ENCODE measurements around the gene NHS.

NHS gene

DNA sequence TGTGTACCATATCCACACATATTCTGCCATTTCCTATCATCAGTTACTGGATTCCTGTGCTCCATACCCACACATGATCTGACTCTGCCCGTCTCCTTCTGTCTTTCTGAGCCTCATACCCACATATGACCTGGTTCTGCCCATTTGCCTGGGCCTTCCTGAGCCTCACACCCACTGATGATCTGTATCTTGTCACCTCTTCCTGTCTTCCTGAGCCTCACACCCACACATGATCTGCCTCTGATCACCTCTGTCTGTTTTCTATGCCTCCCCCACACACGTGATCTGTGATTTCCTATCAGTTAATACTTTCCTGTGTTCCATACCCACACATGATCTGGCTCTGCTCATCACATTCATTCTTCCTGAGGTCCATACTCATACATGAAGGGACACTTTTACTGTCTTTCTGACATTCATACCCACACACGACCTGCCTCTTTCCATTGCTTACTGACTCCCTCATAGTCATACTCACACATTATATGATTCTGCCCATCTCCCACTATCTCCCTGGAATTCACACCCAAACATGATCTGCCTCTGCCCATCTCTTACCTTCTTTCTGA, 394.8 kb downstream of the NHS start:
- Mint-ChIP-seq H3K36me3 (ENCODE audit: low read depth) (no peaks in the 10 kb centered on the region), H3K27me3 (no peaks in the 10 kb centered on the region), H3K4me3 (no peak overlapping the region), H3K27ac (no peak overlapping the region), H3K9me3 (no peaks in the 10 kb centered on the region), H3K4me1 (ENCODE audit: low read depth) (no peaks in the 10 kb centered on the region)

DNA sequence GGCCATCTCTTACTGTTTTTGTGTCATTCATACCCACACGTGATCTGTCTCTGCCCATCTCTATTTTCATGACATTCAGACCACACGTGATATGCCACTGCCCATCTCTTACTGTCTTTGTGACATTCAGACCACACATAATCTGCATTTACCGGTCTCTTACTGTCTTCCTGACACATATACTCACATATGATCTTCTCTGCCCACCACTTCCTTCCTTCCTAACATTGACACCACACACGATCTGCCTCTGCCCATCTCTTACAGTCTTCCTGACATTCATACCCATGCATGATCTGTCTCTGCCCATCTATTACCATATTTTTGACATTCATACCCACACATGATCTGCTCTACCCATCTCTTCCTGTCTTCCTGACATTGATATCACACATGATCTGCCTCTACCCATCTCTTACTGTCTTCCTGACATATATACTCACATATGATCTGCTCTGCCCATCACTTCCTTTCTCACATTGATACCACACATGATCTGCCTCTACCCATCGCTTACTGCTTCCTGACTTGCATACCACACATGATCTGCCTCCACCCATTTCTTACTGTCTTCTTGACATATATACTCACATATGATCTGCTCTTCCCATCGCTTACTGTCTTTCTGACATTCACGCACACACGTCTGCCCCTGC, 398.3 kb downstream of the NHS start:
- no peak overlapping the region for H3K4me3 Mint-ChIP-seq
- H3K36me3 Mint-ChIP-seq (ENCODE audit: low read depth) = no peaks in the 10 kb centered on the region
- no peaks in the 10 kb centered on the region for H3K9me3 Mint-ChIP-seq
- no peak overlapping the region for H3K27ac Mint-ChIP-seq
- H3K4me1 Mint-ChIP-seq (ENCODE audit: low read depth) = no peaks in the 10 kb centered on the region
- H3K27me3 Mint-ChIP-seq = no peaks in the 10 kb centered on the region

DNA sequence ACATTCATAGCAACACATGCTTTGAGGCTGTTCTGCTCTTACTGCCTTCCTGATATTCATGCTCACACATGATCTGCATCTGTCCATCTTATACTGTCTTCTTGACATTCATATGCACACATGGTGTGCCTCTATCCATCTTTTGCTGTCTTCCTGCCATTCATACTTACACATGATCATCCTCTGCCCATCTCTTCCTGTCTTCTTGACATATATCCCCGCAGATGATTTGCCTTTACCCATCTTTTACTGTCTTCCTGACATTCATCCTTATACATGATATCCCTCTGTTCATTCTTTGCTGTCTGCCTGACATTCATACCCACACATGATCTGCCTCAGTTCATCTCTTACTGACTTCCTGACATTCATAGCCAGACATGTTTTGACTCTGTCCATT, 399.1 kb downstream of the NHS start:
- H3K27ac Mint-ChIP-seq = no peak overlapping the region
- peaks cover 7% of the 10 kb centered on the region for H3K4me1 Mint-ChIP-seq (ENCODE audit: low read depth)
- H3K4me3 Mint-ChIP-seq = no peak overlapping the region
- no peaks in the 10 kb centered on the region for H3K9me3 Mint-ChIP-seq
- no peaks in the 10 kb centered on the region for H3K27me3 Mint-ChIP-seq
- H3K36me3 Mint-ChIP-seq (ENCODE audit: low read depth) = no peaks in the 10 kb centered on the region

DNA sequence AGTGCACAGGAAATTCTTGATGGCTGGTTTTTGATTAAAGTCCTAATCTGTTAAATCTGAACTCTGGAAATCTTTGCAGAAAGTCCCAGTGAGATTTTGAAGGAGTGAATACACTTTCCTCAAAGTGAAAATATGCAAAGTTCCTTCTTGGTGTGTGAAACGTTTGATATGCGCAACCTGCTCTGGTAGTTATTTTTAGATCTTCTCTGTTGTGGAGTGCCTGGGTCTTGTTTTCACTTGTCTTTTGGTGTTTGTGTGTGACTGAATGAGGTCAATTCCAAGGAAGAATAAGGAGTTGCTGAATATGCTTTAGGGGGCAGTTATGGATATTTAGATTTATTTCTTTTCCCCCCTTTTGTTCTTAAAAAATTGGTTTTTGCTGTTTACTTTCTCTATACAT, 404.0 kb downstream of the NHS start:
- Mint-ChIP-seq H3K4me3 (no peak overlapping the region), H3K9me3 (no peaks in the 10 kb centered on the region), H3K36me3 (ENCODE audit: low read depth) (no peaks in the 10 kb centered on the region), H3K27me3 (no peaks in the 10 kb centered on the region), H3K27ac (peak overlapping the region; percentile 33), H3K4me1 (ENCODE audit: low read depth) (peaks cover 15% of the 10 kb centered on the region)

DNA sequence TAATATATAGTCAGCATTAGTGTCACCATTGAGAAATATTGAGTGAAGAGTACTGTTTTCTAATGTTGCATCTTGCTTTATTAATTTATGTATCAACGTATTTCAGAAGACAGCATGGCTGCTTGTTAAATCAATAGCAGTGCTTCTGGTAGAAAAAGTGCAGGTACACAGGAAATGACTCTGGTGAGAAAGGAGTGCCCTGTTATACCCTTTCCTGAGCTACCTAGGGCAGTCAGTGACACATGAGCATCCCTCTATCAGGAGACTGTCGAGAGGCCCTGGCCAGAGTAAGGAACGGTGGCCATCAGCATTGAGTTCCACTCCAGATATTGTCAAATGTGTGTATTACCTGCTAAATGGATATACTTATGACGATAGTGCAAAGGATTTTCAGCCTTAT, 404.4 kb downstream of the NHS start:
- H3K36me3 Mint-ChIP-seq (ENCODE audit: low read depth) = no peaks in the 10 kb centered on the region
- H3K27me3 Mint-ChIP-seq = no peaks in the 10 kb centered on the region
- peaks cover 15% of the 10 kb centered on the region for H3K4me1 Mint-ChIP-seq (ENCODE audit: low read depth)
- H3K27ac Mint-ChIP-seq = no peak overlapping the region
- no peak overlapping the region for H3K4me3 Mint-ChIP-seq
- no peaks in the 10 kb centered on the region for H3K9me3 Mint-ChIP-seq

All from stimulated activated naive CD8-positive, alpha-beta T cell treated with anti-CD3 and anti-CD28 coated beads, Interleukin-15, Interleukin-2, amounts not matched to agents 100 ng/mL and 50 ng/mL, for 24 hours (primary cell).